ENCODE results near the gene RENBP. TPM values are rescaled to one million over a fixed set of nuclear protein-coding genes. Genes with fewer than 3 reads are reported as not detected.

The RENBP gene
- polyA plus RNA-seq, 6 donors from 2014 or later = 0.68 to 3.8 (median 1.7) TPM

DNA sequence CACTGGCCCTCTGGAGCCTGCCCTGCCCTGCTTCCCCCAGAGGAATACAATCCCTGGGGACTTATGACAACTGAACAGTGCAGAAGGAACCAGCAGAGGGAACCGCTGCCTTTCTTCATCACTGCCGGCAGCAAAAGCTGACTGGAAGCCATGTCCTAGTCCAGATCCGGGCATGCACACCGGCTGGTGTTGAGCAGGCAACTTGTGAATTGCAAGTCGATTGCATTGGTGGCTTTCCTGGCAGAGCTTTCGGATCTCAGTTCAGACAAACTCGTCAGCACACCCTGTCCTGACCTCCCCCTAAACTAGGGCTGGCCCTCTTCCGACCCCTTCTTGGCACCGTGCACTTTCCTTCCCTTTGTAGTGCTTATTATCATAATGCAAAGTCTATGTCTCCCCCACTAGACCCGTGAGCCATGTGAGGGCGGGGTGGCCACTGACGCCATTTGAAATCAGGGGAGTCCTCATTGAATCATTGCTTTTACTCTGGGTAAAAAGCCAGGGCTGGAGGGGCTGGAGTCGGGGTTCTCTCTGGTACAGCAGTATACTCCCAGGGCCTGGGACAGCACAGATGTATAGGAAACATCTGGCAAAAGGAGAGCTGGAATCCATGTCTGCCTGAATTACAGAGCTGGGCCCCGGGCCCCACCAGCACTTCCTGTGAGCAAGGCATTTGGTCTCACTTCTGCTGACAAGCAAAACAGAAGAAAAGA is 20.1 kb downstream of the RENBP start:
- peak overlapping the region; percentile 59 to 99 (median 98) for H3K27ac Mint-ChIP-seq
- peak overlapping the region; percentile 87 to 97 (median 94) for H3K4me3 Mint-ChIP-seq
- no peaks in the 10 kb centered on the region for H3K36me3 Mint-ChIP-seq
- no peaks in the 10 kb centered on the region for H3K9me3 Mint-ChIP-seq
- H3K4me1 Mint-ChIP-seq = peaks cover 48 to 62% (median 49%) of the 10 kb centered on the region in 3 donors
- ATAC-seq (ENCODE audit: low read depth in 2 of 2) (no peak), DNase-seq (peak; percentile 63)
- no peaks in the 10 kb centered on the region for H3K27me3 Mint-ChIP-seq

DNA sequence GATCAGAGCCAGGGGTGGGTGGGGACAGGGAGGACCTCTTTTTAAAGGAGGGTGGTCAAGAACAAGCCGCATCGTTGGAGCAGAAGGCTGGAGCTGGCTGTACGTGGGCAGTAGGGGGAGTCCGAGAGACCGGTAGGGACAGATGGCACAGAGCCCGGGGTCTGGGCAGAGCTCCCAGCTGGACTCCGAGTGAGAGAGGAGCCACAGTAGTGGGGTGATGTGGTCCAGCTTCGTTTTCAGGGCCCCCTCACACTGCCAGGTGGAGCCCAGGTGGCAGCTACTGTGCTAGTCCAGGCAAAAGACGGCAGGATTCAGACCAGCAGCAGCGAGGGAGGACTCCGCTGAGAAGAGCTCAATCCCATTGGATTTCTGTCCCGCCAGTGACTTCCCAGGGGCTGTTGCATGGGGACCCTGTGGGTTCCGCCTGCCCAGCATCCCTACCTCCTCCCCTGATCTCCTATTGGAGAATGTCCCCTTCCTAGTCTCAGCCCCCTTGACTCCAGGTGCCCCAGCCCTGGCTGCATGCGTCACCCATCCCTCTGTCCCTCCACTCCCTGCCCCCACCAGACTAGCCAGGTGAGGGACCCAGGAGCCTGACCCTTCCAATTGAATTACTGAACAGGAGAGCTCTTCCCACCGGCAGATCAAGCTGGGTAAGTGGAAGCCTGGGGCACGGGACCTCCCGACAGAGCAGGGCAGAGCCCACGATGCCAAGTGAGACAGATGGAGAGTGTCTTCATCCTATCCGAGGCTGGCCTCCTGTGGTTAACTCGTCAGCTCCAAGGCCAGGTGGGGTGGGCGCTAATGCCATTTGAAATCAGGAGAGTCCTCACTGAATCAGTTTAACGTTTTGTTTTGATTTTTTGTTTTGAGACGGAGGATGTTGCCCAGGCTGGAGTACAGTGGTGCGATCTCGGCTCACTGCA is 21.2 kb downstream of the RENBP start:
- Mint-ChIP-seq H3K4me3 (peak overlapping the region; percentile 87 to 97 (median 94)), H3K36me3 (no peaks in the 10 kb centered on the region), H3K27ac (peak overlapping the region in 5 of 6 donors; percentile 54 to 99 (median 89)), H3K9me3 (no peaks in the 10 kb centered on the region), H3K27me3 (no peaks in the 10 kb centered on the region), H3K4me1 (peaks cover 39 to 51% (median 44%) of the 10 kb centered on the region in 3 donors)
- no peak for DNase-seq
- no peak for ATAC-seq (ENCODE audit: low read depth in 2 of 2)

DNA sequence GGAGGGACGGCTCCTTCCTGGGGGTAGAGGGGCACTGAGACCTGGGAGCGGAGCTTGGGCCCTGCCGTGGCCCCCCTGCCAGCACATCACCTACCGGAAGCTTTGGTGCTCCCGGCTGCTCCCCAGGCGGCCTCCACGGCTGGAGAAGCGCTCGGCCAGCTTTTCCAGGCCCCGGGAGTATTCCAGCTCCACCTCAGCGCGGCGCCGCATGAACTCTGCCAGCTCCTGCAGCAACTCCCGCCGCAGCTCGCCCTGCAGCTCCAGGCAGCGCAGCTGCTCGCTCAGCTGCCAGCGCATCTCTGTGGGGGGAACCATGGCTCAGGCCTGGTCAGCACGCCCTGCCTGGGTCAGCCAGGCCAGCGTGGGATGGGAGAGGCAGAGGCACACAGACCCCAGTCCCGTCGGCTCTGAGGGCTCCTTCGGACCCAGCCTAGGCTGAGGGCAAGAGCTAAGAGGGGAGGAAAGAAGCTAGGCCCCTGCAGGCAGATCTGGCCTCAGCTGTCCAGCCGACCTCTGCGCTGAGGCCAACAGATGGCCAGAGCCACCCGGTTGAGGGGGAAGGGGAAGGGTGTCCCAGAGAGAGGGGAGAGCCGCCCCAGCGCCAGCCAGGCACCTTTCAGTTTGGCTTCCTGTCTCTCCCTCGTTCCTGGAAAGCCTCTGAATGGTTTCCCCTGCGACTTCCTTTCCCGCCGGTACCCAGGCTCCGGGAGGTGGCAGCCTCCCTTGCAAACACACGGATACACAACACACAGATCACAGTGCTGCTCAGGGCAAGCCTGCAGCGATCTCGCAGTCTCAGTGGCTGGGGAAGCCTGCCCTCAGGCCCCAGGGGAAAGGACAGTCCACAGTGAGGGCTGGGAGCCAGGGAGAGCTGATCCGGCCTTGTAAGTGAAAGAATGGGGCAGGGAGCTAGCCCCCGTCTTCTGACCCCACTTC is 22.7 kb downstream of the RENBP start:
- H3K4me3 Mint-ChIP-seq = peak overlapping the region in 3 of 8 donors; percentile 47 to 94 (median 49)
- H3K27me3 Mint-ChIP-seq = no peaks in the 10 kb centered on the region
- ATAC-seq (ENCODE audit: low read depth in 2 of 2) (no peak), DNase-seq (no peak)
- peak overlapping the region in 3 of 6 donors; percentile 82 to 99 (median 99) for H3K27ac Mint-ChIP-seq
- no peaks in the 10 kb centered on the region for H3K36me3 Mint-ChIP-seq
- peaks cover 35 to 41% (median 40%) of the 10 kb centered on the region in 3 donors for H3K4me1 Mint-ChIP-seq
- H3K9me3 Mint-ChIP-seq = no peaks in the 10 kb centered on the region

DNA sequence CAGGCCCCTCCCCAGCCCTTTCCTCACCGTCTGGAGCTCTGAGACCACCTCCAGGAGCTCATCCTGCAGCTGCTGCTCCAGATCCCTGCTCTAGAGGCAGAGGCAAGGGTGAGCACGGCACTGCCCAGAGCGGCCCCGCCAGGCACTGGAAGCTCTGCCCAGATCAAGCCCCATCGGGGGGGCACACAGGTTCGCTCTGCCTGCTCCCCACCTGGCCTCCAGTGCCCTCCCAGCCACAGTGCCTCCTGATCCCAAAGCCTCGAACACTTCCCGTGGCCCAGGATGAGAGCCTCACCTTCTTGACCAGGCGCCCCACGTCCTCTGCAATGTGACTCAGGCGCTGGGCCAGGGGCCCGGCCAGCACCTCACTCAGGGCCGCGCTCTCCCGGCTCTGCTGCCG is 23.4 kb downstream of the RENBP start:
- DNase-seq (no peak), ATAC-seq (ENCODE audit: low read depth in 2 of 2) (no peak)
- Mint-ChIP-seq H3K4me3 (no peak overlapping the region), H3K27ac (no peak overlapping the region), H3K4me1 (peaks cover 36 to 42% (median 40%) of the 10 kb centered on the region in 3 donors), H3K27me3 (no peaks in the 10 kb centered on the region), H3K9me3 (no peaks in the 10 kb centered on the region), H3K36me3 (peaks cover 6 to 7% of the 10 kb centered on the region in 2 donors)

DNA sequence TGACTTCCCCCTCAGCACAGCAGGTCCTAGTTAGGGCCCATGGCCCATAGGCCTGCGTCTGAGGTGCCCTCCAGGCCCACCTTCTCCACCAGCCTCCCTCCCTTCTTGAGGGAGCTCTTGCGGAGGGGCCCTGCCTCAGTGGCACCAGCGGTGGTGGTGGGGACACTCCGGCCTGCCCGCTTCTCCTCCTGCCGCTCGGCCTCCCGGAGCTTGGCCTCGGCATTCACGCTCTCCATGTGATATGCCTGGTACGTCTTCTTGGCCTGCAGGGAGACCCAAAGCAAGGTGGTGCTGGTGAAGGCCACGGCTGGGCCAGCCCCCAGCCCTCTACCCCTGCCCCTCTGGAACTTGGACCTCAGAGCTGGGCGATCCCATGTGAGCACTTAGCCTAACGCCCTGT is 23.9 kb downstream of the RENBP start:
- H3K4me3 Mint-ChIP-seq = no peak overlapping the region
- no peak overlapping the region for H3K27ac Mint-ChIP-seq
- ATAC-seq (ENCODE audit: low read depth in 2 of 2) (no peak), DNase-seq (no peak)
- H3K27me3 Mint-ChIP-seq = no peaks in the 10 kb centered on the region
- peaks cover 37 to 40% (median 40%) of the 10 kb centered on the region in 3 donors for H3K4me1 Mint-ChIP-seq
- no peaks in the 10 kb centered on the region for H3K9me3 Mint-ChIP-seq
- H3K36me3 Mint-ChIP-seq = peaks cover 8 to 10% of the 10 kb centered on the region in 2 donors

DNA sequence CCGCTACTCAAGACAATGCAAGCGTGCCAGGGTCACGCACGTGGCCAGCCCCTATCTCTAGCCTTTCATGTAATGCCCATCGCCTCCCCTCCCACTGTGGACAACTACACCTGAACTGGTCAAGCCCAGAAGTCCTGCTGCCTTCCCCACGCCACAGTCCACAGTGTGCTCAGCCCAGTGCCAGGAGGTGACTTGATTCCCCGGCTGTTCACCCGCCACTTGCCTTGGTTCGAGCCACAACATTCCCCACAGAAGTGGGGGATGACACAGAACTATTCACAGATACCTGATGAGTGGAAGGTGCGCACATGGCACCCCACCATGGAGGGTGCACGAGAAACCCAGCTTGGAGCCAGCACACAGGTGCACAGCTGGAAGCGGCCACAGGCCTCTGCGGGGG is 25.2 kb downstream of the RENBP start:
- Mint-ChIP-seq H3K27ac (peak overlapping the region in 1 of 6 donors; percentile 27), H3K4me3 (no peak overlapping the region), H3K36me3 (peaks cover 8 to 10% of the 10 kb centered on the region in 2 donors), H3K9me3 (no peaks in the 10 kb centered on the region), H3K27me3 (no peaks in the 10 kb centered on the region), H3K4me1 (peaks cover 24 to 34% (median 27%) of the 10 kb centered on the region in 3 donors)
- DNase-seq = no peak
- no peak for ATAC-seq (ENCODE audit: low read depth in 2 of 2)

DNA sequence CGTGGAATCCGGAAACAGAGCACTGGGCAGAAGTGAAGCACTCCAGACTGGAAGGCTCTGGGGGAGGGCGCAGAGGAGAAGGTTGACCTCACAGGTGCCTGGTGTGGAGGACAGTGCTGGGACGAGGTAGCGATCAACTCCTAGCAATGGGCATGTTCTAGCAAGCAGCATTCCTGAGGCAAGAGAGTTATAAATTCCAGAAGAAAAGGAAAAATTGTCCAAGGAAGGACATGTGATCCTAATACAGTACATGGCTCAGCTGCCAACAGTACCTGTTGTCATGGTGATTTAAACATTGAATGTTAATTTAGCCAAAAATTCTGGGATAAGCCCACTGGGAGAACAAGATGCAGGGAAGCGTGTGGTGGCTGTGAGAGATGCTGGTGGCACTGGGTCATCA is 26.6 kb downstream of the RENBP start:
- H3K9me3 Mint-ChIP-seq = no peaks in the 10 kb centered on the region
- H3K27ac Mint-ChIP-seq = peak overlapping the region in 2 of 6 donors; percentile 44 to 56
- H3K27me3 Mint-ChIP-seq = no peaks in the 10 kb centered on the region
- no peak overlapping the region for H3K4me3 Mint-ChIP-seq
- H3K4me1 Mint-ChIP-seq = peaks cover 13 to 22% (median 14%) of the 10 kb centered on the region in 3 donors
- no peak for DNase-seq
- no peak for ATAC-seq (ENCODE audit: low read depth in 2 of 2)
- H3K36me3 Mint-ChIP-seq = peaks cover 8 to 10% of the 10 kb centered on the region in 2 donors

DNA sequence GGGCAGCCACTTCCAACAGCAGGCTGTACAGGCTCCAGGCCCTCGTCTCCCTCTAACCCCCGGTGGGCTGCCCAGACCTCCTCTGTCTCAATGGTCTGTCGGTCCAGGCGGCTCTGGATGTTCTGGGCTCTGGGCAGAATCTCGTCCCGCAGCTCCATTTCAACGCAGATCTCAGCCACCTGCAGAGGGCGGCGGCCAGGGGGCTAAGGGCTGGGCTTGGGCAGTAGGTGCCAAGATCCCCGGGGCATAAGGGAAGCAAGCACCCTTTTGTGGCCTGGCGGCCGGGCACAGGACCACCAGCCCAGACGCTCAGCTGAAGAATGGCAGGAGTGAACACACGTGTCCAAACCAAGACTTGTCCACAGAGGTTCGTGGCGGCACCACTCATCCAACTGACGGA is 30.7 kb downstream of the RENBP start:
- Mint-ChIP-seq H3K4me1 (peaks cover 2 to 11% (median 9%) of the 10 kb centered on the region in 3 donors), H3K4me3 (no peak overlapping the region), H3K27me3 (no peaks in the 10 kb centered on the region), H3K27ac (peak overlapping the region in 1 of 6 donors; percentile 7), H3K36me3 (peaks cover 8 to 10% of the 10 kb centered on the region in 2 donors), H3K9me3 (no peaks in the 10 kb centered on the region)
- DNase-seq = no peak
- no peak for ATAC-seq (ENCODE audit: low read depth in 2 of 2)

DNA sequence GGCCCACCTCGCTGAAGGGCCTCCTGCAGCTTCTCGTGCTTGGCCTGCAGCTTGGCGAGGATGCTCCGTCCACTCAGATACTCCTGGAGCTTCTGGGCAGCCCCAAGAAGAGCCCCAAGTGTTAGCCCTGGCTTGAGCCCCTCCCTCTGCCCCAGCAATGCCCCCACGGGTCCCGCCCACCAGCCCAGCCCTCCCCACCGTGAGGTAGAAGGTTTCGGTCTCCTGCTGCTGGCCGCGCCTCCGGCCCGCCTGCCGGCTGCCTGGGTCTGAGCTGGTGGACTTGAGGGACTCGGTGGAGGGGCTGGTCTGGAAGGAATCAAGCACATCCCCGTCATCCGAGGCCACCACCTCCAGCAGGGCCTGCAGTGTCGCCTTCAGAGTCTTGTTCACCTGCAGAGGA is 31.2 kb downstream of the RENBP start:
- peaks cover 2 to 15% (median 9%) of the 10 kb centered on the region in 3 donors for H3K4me1 Mint-ChIP-seq
- no peaks in the 10 kb centered on the region for H3K27me3 Mint-ChIP-seq
- ATAC-seq (ENCODE audit: low read depth in 2 of 2) = no peak
- H3K27ac Mint-ChIP-seq = no peak overlapping the region
- no peak for DNase-seq
- no peak overlapping the region for H3K4me3 Mint-ChIP-seq
- no peaks in the 10 kb centered on the region for H3K9me3 Mint-ChIP-seq
- peaks cover 8 to 10% of the 10 kb centered on the region in 2 donors for H3K36me3 Mint-ChIP-seq

DNA sequence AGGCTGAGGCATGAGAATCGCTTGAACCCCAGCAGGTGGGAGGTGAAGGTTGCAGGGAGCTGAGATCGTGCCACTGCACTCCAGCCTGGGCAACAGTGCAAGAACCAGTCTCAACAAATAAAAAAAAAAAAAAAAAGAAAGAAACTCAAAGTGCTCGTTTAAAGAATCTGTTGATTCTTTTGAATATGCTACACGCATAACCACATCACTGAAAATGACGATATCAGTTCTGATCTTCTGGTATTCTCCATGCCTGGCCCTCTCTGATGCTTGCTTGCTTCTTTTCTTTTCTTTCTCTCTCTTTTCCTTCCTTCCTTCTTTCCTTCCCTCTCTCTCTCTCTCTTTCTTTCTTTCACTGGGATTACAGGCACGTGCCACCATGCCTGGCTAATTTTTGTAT is 32.6 kb downstream of the RENBP start:
- Mint-ChIP-seq H3K27ac (peak overlapping the region in 1 of 6 donors; percentile 32), H3K36me3 (peaks cover 8 to 10% of the 10 kb centered on the region in 2 donors), H3K4me1 (peaks cover 6 to 10% (median 9%) of the 10 kb centered on the region in 3 donors), H3K4me3 (no peak overlapping the region), H3K27me3 (no peaks in the 10 kb centered on the region), H3K9me3 (no peaks in the 10 kb centered on the region)
- ATAC-seq (ENCODE audit: low read depth in 2 of 2) = no peak
- no peak for DNase-seq

DNA sequence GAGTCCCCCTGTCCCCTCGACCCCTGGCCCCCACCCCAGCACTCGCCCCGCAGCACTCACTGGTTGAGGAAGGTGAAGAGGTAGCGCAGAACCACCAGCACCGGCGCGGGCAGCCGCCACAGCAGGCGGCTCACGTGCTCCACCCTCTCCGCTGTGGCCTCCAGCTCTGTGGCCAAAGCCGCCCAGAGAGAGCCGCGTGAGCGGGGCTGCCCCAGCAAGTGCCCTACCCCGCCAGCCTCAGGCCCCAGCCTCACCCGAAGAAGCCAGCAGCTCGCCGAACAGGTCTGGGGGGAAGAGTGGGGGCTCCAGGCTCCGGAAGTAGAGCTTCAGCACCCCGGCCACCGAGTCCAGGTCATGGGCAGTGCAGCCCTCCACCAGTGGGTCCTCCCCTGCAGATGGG is 34.0 kb downstream of the RENBP start:
- H3K4me1 Mint-ChIP-seq = peaks cover 3 to 9% (median 7%) of the 10 kb centered on the region in 3 donors
- no peak for ATAC-seq (ENCODE audit: low read depth in 2 of 2)
- H3K27me3 Mint-ChIP-seq = no peaks in the 10 kb centered on the region
- H3K27ac Mint-ChIP-seq = no peak overlapping the region
- DNase-seq = no peak
- H3K9me3 Mint-ChIP-seq = no peaks in the 10 kb centered on the region
- no peaks in the 10 kb centered on the region for H3K36me3 Mint-ChIP-seq
- H3K4me3 Mint-ChIP-seq = no peak overlapping the region

DNA sequence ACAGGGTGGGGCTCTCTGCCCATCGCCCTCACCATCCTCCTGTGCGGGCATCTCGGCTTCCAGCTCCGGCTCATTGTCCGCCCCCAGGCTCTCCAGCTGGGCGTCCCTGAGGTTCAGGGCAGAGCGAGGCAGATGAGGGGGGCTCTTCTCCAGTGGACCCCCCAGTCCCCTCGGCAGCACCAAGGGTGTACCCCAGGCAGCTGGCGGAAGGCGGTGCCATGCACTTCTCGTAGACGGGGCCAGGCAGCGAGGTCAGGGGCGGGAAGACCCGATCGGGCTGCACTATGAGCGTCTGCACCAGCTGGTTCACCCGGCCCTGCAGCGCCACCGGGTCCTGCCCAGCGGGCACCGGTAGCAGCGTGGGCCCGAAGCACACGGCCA is 34.5 kb downstream of the RENBP start:
- Mint-ChIP-seq H3K27me3 (no peaks in the 10 kb centered on the region), H3K4me1 (peaks cover 3 to 10% (median 7%) of the 10 kb centered on the region in 3 donors), H3K36me3 (no peaks in the 10 kb centered on the region), H3K27ac (peak overlapping the region in 1 of 6 donors; percentile 49), H3K4me3 (no peak overlapping the region), H3K9me3 (no peaks in the 10 kb centered on the region)
- DNase-seq (no peak), ATAC-seq (ENCODE audit: low read depth in 2 of 2) (no peak)
